Testis (tissue), 3 donors: ENCODE measurements around the gene POGLUT3. TPM values are rescaled to one million over a fixed set of nuclear protein-coding genes. Genes with fewer than 3 reads are reported as not detected.

Experiments used
- DNase-seq: peaks from one replicate; pipeline ENCODE4 v3.0.0-alpha.2; 2019
- H3K27ac ChIP-seq, 2 donors: fragments of 200-600 bp; sonication (generic); one replicate each; pipeline ENCODE4 v1.5.1; 2019
- H3K27me3 ChIP-seq: fragments of 200-600 bp; sonication (generic); one replicate; pipeline ENCODE4 v1.5.1; 2019
- H3K36me3 ChIP-seq: fragments of 200-600 bp; sonication (generic); one replicate; pipeline ENCODE4 v1.5.1; 2017; ENCODE audit warnings: low read depth; ENCODE audit errors: missing control alignments
- H3K4me1 ChIP-seq: fragments of 200-600 bp; sonication (generic); one replicate; pipeline ENCODE4 v1.5.1; 2019
- H3K4me3 ChIP-seq, 2 donors: fragments of 200-600 bp; sonication (generic); one replicate each; pipeline ENCODE4 v1.5.1; 2017 to 2019
- H3K9me3 ChIP-seq: fragments of 200-600 bp; sonication (generic); one replicate; pipeline ENCODE4 v1.5.1; 2017
- CTCF ChIP-seq, 3 experiments: fragments of 450-650 bp in 2 of 3; fragments of 200-600 bp in 1 of 3; sonication (generic) in 1 of 3; IDR thresholded peaks; one replicate each; pipeline ENCODE4 v1.5.1; 2016 to 2019; ENCODE audit warnings: antibody characterized with exemption in 3 of 3, mild to moderate bottlenecking in 2 of 3, moderate library complexity in 1 of 3
- POLR2A ChIP-seq: fragments of 450-650 bp; IDR thresholded peaks from one replicate; pipeline ENCODE4 v1.6.1; 2017; ENCODE audit warnings: antibody characterized with exemption, mild to moderate bottlenecking, moderate library complexity
- WGBS, 2 donors: methylation state at CpG; one replicate each; pipeline ENCODE4 v1.1.5; 2018; 5-methylcytosine and 5-hydroxymethylcytosine counted together
- intact Hi-C: fragments of 100-400 bp; cut with DNase I; formaldehyde crosslinking; loops from one replicate; pipeline ENCODE4 v1.15.1; 2023; ENCODE audit warnings: low total_unique reads
- polyA plus RNA-seq: library from polyadenylated mRNA; stranded (reverse); fragments of 350-450 nt; fragmentation: Illumina TruSeq; extraction: RNeasy Lipid Tissue Mini Kit (QIAGEN cat#74804); gene quantifications from one replicate; pipeline ENCODE4 v1.2.3, GENCODE V29; 2014; ENCODE audit warnings: low read depth, low replicate concordance; ENCODE audit not compliant: insufficient read depth
- total RNA-seq, 2 donors: library from RNA; depleted of rRNA; stranded (reverse); fragments of >200 nt; gene quantifications; one replicate each; pipeline ENCODE4 v1.2.3, GENCODE V29; 2016

The POGLUT3 gene
- total and polyA plus RNA-seq, 3 donors from 2014 or later = 6.5 to 10.7 (median 10.5) TPM

GRCh38 chr11:108538502-108538901 is 40.3 kb upstream of the POGLUT3 start:
- no peak overlapping the region for H3K27ac ChIP-seq
- H3K9me3 ChIP-seq = no peaks in the 10 kb centered on the region
- H3K36me3 ChIP-seq = no peaks in the 10 kb centered on the region
- no peaks in the 10 kb centered on the region for H3K27me3 ChIP-seq
- TF ChIP-seq POLR2A (no peak), CTCF (IDR thresholded peaks at IDR 0.05) (no peak)
- no peak for DNase-seq
- H3K4me3 ChIP-seq = no peak overlapping the region
- H3K4me1 ChIP-seq = no peaks in the 10 kb centered on the region
- WGBS, 2 donors = 86 to 88% methylated on average over 4 of the region's 4 CpGs
- intact Hi-C loops = no loop called here

GRCh38 chr11:108538022-108538424 is 39.8 kb upstream of the POGLUT3 start:
- H3K36me3 ChIP-seq = no peaks in the 10 kb centered on the region
- intact Hi-C loops = no loop called here
- H3K9me3 ChIP-seq = no peaks in the 10 kb centered on the region
- WGBS, 2 donors = 54 to 60% methylated on average over 8 of the region's 8 CpGs
- H3K27me3 ChIP-seq = no peaks in the 10 kb centered on the region
- H3K4me3 ChIP-seq = no peak overlapping the region
- no peak overlapping the region for H3K27ac ChIP-seq
- TF ChIP-seq CTCF (IDR thresholded peaks at IDR 0.05) = no peak
- TF ChIP-seq POLR2A = no peak
- H3K4me1 ChIP-seq = no peaks in the 10 kb centered on the region
- no peak for DNase-seq

GRCh38 chr11:108536783-108537182 is 38.6 kb upstream of the POGLUT3 start:
- no peaks in the 10 kb centered on the region for H3K27me3 ChIP-seq
- WGBS, 2 donors = 92 to 97% methylated on average over 5 of the region's 5 CpGs

GRCh38 chr11:108535384-108535955 is 37.3 kb upstream of the POGLUT3 start:
- no peak overlapping the region for H3K4me3 ChIP-seq
- no peak overlapping the region for H3K27ac ChIP-seq
- no peaks in the 10 kb centered on the region for H3K4me1 ChIP-seq
- WGBS, 2 donors = 80 to 83% methylated on average over 6 of the region's 6 CpGs
- no peaks in the 10 kb centered on the region for H3K9me3 ChIP-seq
- no peak for TF ChIP-seq POLR2A
- no peak for TF ChIP-seq CTCF (IDR thresholded peaks at IDR 0.05)
- intact Hi-C loops = no loop called here
- no peaks in the 10 kb centered on the region for H3K27me3 ChIP-seq
- H3K36me3 ChIP-seq = no peaks in the 10 kb centered on the region
- no peak for DNase-seq

More at GRCh38 chr11:108536783-108537182, 38.6 kb upstream of the POGLUT3 start:
- no peaks in the 10 kb centered on the region for H3K9me3 ChIP-seq
- H3K27ac ChIP-seq = no peak overlapping the region
- TF ChIP-seq POLR2A (no peak), CTCF (IDR thresholded peaks at IDR 0.05) (no peak)
- no peak for DNase-seq
- intact Hi-C loops = no loop called here
- H3K4me1 ChIP-seq = no peaks in the 10 kb centered on the region
- H3K4me3 ChIP-seq = no peak overlapping the region
- no peaks in the 10 kb centered on the region for H3K36me3 ChIP-seq

- no peak for TF ChIP-seq CTCF (IDR thresholded peaks at IDR 0.05)
- Histone ChIP-seq H3K4me3 (no peak overlapping the region), H3K36me3 (no peaks in the 10 kb centered on the region), H3K9me3 (no peaks in the 10 kb centered on the region), H3K27me3 (no peaks in the 10 kb centered on the region), H3K4me1 (no peaks in the 10 kb centered on the region), H3K27ac (no peak overlapping the region)
- no peak for DNase-seq
- intact Hi-C loops = no loop called here
- WGBS, 2 donors = 82 to 94% methylated on average over 2 of the region's 2 CpGs
Observed at GRCh38 chr11:108534274-108534882, 36.2 kb upstream of the POGLUT3 start.
